RWPE2 (cell line): ENCODE measurements around the gene GNPNAT1.
"Not testable (repeated sequence)": the region's sequence is repeated elsewhere in the genome, so short reads cannot be mapped to it uniquely, and the experiment has no call there.

Source experiments
- ATAC-seq: fragments of 200-7000 bp; cut with Tn5 transposase; 3 replicates; pipeline ENCODE4 v1.9.1; 2021; ENCODE audit warnings: low read depth
- DNase-seq: peaks from one replicate; pipeline ENCODE4 v3.0.0-alpha.2; 2020; ENCODE audit warnings: low spot score
- H3K27ac ChIP-seq: fragments of 450-650 bp; 2 replicates; pipeline ENCODE4 v1.5.1; 2017; ENCODE audit warnings: mild to moderate bottlenecking; ENCODE audit not compliant: poor library complexity, severe bottlenecking
- H3K27me3 ChIP-seq: fragments of 250-450 bp; sonication (Bioruptor Pico); 2 replicates; pipeline ENCODE4 v1.5.1; 2021; ENCODE audit warnings: mild to moderate bottlenecking, moderate library complexity; ENCODE audit not compliant: insufficient read depth, poor library complexity, severe bottlenecking
- H3K36me3 ChIP-seq: fragments of 250-450 bp; sonication (Bioruptor Pico); 2 replicates; pipeline ENCODE4 v1.5.1; 2020; ENCODE audit warnings: low read depth, mild to moderate bottlenecking, moderate library complexity
- H3K4me1 ChIP-seq: fragments of 250-450 bp; sonication (Bioruptor Pico); 2 replicates; pipeline ENCODE4 v1.5.1; 2021; ENCODE audit warnings: mild to moderate bottlenecking, moderate library complexity; ENCODE audit not compliant: insufficient read depth, poor library complexity, severe bottlenecking
- H3K4me3 ChIP-seq: fragments of 250-450 bp; sonication (Bioruptor Pico); 2 replicates; pipeline ENCODE4 v1.5.1; 2021; ENCODE audit warnings: mild to moderate bottlenecking, moderate library complexity; ENCODE audit not compliant: severe bottlenecking
- H3K9me3 ChIP-seq: fragments of 250-450 bp; sonication (Bioruptor Pico); 2 replicates; pipeline ENCODE4 v1.5.1; 2021; ENCODE audit warnings: mild to moderate bottlenecking, moderate library complexity; ENCODE audit not compliant: severe bottlenecking
- TF ChIP-seq, protein P1 (sequence below): fragments of 450-650 bp; IDR thresholded peaks from one replicate; pipeline ENCODE4 v1.5.1; 2017; ENCODE audit warnings: mild to moderate bottlenecking, moderate library complexity; ENCODE audit not compliant: poor library complexity, severe bottlenecking

The GNPNAT1 gene

DNA sequence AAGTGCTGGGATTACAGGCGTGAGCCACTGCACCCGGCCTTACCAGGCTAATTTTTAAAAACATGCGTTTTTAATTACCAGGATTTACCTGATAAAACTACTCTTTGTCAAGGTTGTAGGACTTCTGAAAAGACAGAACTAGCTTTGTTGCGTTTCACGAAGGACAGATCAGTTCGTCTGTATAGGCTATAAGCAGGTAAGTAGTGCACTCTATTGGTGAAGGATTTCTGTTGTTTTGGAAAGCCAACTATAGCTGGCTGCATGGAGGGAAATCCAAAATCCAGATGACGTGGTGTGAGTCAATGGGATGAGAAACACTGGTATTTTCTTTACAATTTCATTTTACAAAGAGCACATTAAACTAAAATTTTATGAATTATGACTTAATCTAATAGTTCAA, 14.6 kb downstream of the GNPNAT1 start:
- ATAC-seq: no peak

GRCh38 chr14:52769887-52770286, 21.5 kb downstream of the GNPNAT1 start:
- 0 out of 3 replicates have a peak, but pooled peaks have one; percentile 24 for ATAC-seq
- DNase-seq: no peak
- TF ChIP-seq, protein P1, sequence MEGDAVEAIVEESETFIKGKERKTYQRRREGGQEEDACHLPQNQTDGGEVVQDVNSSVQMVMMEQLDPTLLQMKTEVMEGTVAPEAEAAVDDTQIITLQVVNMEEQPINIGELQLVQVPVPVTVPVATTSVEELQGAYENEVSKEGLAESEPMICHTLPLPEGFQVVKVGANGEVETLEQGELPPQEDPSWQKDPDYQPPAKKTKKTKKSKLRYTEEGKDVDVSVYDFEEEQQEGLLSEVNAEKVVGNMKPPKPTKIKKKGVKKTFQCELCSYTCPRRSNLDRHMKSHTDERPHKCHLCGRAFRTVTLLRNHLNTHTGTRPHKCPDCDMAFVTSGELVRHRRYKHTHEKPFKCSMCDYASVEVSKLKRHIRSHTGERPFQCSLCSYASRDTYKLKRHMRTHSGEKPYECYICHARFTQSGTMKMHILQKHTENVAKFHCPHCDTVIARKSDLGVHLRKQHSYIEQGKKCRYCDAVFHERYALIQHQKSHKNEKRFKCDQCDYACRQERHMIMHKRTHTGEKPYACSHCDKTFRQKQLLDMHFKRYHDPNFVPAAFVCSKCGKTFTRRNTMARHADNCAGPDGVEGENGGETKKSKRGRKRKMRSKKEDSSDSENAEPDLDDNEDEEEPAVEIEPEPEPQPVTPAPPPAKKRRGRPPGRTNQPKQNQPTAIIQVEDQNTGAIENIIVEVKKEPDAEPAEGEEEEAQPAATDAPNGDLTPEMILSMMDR: no peak
- no peaks in the 10 kb centered on the region for H3K9me3 ChIP-seq
- no peaks in the 10 kb centered on the region for H3K4me1 ChIP-seq
- no peak overlapping the region for H3K27ac ChIP-seq
- H3K27me3 ChIP-seq: no peaks in the 10 kb centered on the region
- H3K36me3 ChIP-seq: peaks cover 68% of the 10 kb centered on the region
- no peak overlapping the region for H3K4me3 ChIP-seq

More for the DNA sequence above, 14.6 kb downstream of the GNPNAT1 start:
- Histone ChIP-seq H3K9me3 (no peaks in the 10 kb centered on the region), H3K36me3 (peaks cover 91% of the 10 kb centered on the region), H3K4me3 (no peak overlapping the region), H3K27me3 (no peaks in the 10 kb centered on the region), H3K27ac (no peak overlapping the region), H3K4me1 (peaks cover 6% of the 10 kb centered on the region)
- no peak for DNase-seq
- TF ChIP-seq, protein P1: no peak

DNA sequence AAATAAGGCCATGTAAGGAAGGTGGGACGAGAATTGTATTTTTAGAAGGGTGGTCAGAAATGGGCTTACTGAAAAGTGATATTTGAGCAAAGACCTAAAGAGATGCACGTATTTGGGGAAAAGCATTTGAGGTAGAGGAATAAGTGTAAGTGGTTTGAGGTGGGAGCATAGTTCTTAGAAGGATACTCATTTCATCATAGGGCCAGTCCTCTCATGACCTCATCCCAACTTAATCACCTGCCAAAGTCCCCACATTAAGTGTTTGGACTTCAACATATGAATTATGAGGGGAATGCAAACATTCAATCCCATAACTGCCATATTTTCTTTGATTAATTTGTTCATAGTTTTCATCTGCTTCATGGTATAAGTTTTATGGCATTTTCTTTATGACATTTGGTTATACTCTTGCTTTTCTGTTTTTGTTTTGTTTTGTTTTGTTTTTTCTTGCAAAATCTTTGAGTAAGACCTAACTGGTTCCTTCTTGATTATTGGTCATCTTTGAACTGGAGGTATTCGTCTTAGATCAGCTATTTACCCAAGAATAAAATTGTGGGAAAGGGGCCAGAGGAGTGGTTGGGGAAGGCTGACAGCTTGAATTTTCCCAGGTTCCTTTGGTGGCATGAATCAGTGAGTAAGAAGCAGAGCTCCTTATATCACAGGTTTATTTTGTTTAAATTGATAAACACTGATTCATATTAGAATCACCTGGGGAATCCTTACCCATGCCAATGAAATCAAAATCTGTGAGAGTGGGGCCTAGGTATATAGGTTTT, 24.2 kb downstream of the GNPNAT1 start:
- H3K27me3 ChIP-seq: no peaks in the 10 kb centered on the region
- ATAC-seq (peak; percentile 54; the same call in 1 of the 3 replicates), DNase-seq (no peak)
- TF ChIP-seq, protein P1: no peak
- H3K4me1 ChIP-seq: no peaks in the 10 kb centered on the region
- no peaks in the 10 kb centered on the region for H3K9me3 ChIP-seq
- peaks cover 61% of the 10 kb centered on the region for H3K36me3 ChIP-seq
- no peak overlapping the region for H3K4me3 ChIP-seq
- H3K27ac ChIP-seq: no peak overlapping the region

GRCh38 chr14:52762923-52763322, 28.5 kb downstream of the GNPNAT1 start:
- H3K36me3 ChIP-seq: peaks cover 57% of the 10 kb centered on the region
- H3K4me3 ChIP-seq, ATAC-seq, H3K9me3 ChIP-seq, H3K4me1 ChIP-seq, DNase-seq, H3K27me3 ChIP-seq, H3K27ac ChIP-seq: not testable (repeated sequence)

GRCh38 chr14:52759145-52759544, 32.3 kb downstream of the GNPNAT1 start:
- no peaks in the 10 kb centered on the region for H3K9me3 ChIP-seq
- TF ChIP-seq, protein P1: no peak
- H3K27ac ChIP-seq: no peak overlapping the region
- no peak for DNase-seq
- no peak overlapping the region for H3K4me3 ChIP-seq
- H3K27me3 ChIP-seq: no peaks in the 10 kb centered on the region
- H3K4me1 ChIP-seq: no peaks in the 10 kb centered on the region
- no peak for ATAC-seq
- H3K36me3 ChIP-seq: peaks cover 71% of the 10 kb centered on the region
